GM23338 (cell line): ENCODE measurements around the gene USP5. TPM values are rescaled to one million over a fixed set of nuclear protein-coding genes. Genes with fewer than 3 reads are reported as not detected.

ENCODE experiments used
- ATAC-seq: fragments of 200-7000 bp; cut with Tn5 transposase; 3 replicates; pipeline ENCODE4 v1.9.1; 2020
- DNase-seq: peaks from one replicate; pipeline ENCODE4 v3.0.0-alpha.2; 2015; ENCODE audit warnings: low spot score
- H2AFZ ChIP-seq: fragments of 200-600 bp; sonication (generic); 2 replicates; pipeline ENCODE4 v1.8.0; 2016; ENCODE audit warnings: antibody characterized with exemption, mild to moderate bottlenecking, moderate library complexity
- H3F3A ChIP-seq: fragments of 200-600 bp; sonication (generic); replicated peaks from 2 replicates; pipeline ENCODE4 v1.8.0; 2017; ENCODE audit warnings: antibody characterized with exemption, mixed run types, low read depth
- H3K27ac ChIP-seq: fragments of 200-600 bp; sonication (generic); 2 replicates; pipeline ENCODE4 v1.6.1; 2016; ENCODE audit warnings: low read depth
- H3K27me3 ChIP-seq: fragments of 200-600 bp; sonication (generic); 2 replicates; pipeline ENCODE4 v1.8.0; 2016; ENCODE audit warnings: mild to moderate bottlenecking, mixed run types, moderate library complexity; ENCODE audit not compliant: insufficient read depth
- H3K36me3 ChIP-seq: fragments of 200-600 bp; sonication (generic); 2 replicates; pipeline ENCODE4 v1.8.0; 2016; ENCODE audit warnings: mild to moderate bottlenecking; ENCODE audit not compliant: insufficient read depth
- H3K4me1 ChIP-seq: fragments of 200-600 bp; sonication (generic); 2 replicates; pipeline ENCODE4 v1.8.0; 2016; ENCODE audit warnings: mild to moderate bottlenecking, moderate library complexity; ENCODE audit not compliant: insufficient read depth
- H3K4me2 ChIP-seq: fragments of 200-600 bp; sonication (generic); 2 replicates; pipeline ENCODE4 v1.7.1; 2017; ENCODE audit warnings: mixed run types
- H3K4me3 ChIP-seq: fragments of 200-600 bp; sonication (generic); 2 replicates; pipeline ENCODE4 v1.6.1; 2016; ENCODE audit warnings: mixed run types
- H3K79me2 ChIP-seq: fragments of 200-600 bp; sonication (generic); replicated peaks from 2 replicates; pipeline ENCODE4 v1.8.0; 2017; ENCODE audit warnings: mild to moderate bottlenecking; ENCODE audit not compliant: insufficient read depth
- H3K9me2 ChIP-seq: fragments of 200-600 bp; sonication (generic); 2 replicates; pipeline ENCODE4 v1.8.0; 2017; ENCODE audit not compliant: insufficient read depth
- H4K20me1 ChIP-seq: fragments of 200-600 bp; sonication (generic); replicated peaks from 2 replicates; pipeline ENCODE4 v1.8.0; 2017; ENCODE audit warnings: mild to moderate bottlenecking; ENCODE audit not compliant: insufficient read depth
- H3K27ac Mint-ChIP-seq: 2 replicates; pipeline ENCODE4 v1.8.0; 2020; ENCODE audit warnings: inconsistent platforms, mild to moderate bottlenecking, moderate library complexity, mixed read lengths
- H3K27me3 Mint-ChIP-seq: 3 replicates; pipeline ENCODE4 v1.8.0; 2022; ENCODE audit warnings: low read depth, mild to moderate bottlenecking, moderate library complexity, mixed read lengths, inconsistent platforms; ENCODE audit not compliant: insufficient read depth, poor library complexity
- H3K36me3 Mint-ChIP-seq: 3 replicates; pipeline ENCODE4 v1.8.0; 2021; ENCODE audit warnings: low read depth, mild to moderate bottlenecking, inconsistent platforms, moderate library complexity, mixed read lengths
- H3K4me1 Mint-ChIP-seq: 3 replicates; pipeline ENCODE4 v1.8.0; 2020; ENCODE audit warnings: mild to moderate bottlenecking, inconsistent platforms, mixed read lengths
- H3K4me3 Mint-ChIP-seq: 3 replicates; pipeline ENCODE4 v1.8.0; 2021; ENCODE audit warnings: moderate library complexity, mild to moderate bottlenecking, inconsistent platforms, mixed read lengths
- H3K9me3 Mint-ChIP-seq: 3 replicates; pipeline ENCODE4 v1.8.0; 2020; ENCODE audit warnings: moderate library complexity, mild to moderate bottlenecking, inconsistent platforms, mixed read lengths
- NANOG ChIP-seq: IDR thresholded peaks from 2 replicates; pipeline ENCODE4 v1.6.1; 2016; ENCODE audit warnings: antibody characterized with exemption, borderline replicate concordance
- POLR2AphosphoS5 ChIP-seq: IDR thresholded peaks from 2 replicates; pipeline ENCODE4 v1.6.1; 2016; ENCODE audit warnings: antibody characterized with exemption, low read depth
- REST ChIP-seq: IDR thresholded peaks from one replicate; pipeline ENCODE4 v1.6.1; 2018; ENCODE audit warnings: antibody characterized with exemption; ENCODE audit not compliant: unreplicated experiment
- ZNF114 ChIP-seq: fragments of 250-450 bp; sonication (Bioruptor Pico); IDR thresholded peaks from 2 replicates; pipeline ENCODE4 v1.5.0; 2020; ENCODE audit warnings: mild to moderate bottlenecking, moderate library complexity
- ZNF331 ChIP-seq: fragments of 250-450 bp; sonication (Bioruptor Pico); IDR thresholded peaks from 2 replicates; pipeline ENCODE4 v1.5.0; 2020; ENCODE audit warnings: low read depth, mild to moderate bottlenecking, moderate library complexity
- polyA plus RNA-seq: library from polyadenylated mRNA; unstranded; fragments of >200 nt; fragmentation: Nextera tagmentation; extraction: Ambion mirVana; gene quantifications from 2 replicates; pipeline ENCODE4 v1.2.1, GENCODE V29; 2016
- total RNA-seq: library from RNA; depleted of rRNA; stranded (reverse); fragments of >200 nt; shearing (Covaris generic); gene quantifications from 2 replicates; pipeline ENCODE4 v1.2.3, GENCODE V29; 2014
- TF ChIP-seq, protein P1 (sequence below): fragments of 250-450 bp; sonication (Bioruptor Pico); IDR thresholded peaks from 2 replicates; pipeline ENCODE4 v1.5.0; 2020; ENCODE audit warnings: mild to moderate bottlenecking, moderate library complexity

The USP5 gene
- total and polyA plus RNA-seq, 2 experiments from 2014 or later, result 35.1 to 109 TPM

GRCh38 chr12:6818222-6818621 is 33.7 kb upstream of the USP5 start (continued):
- TF ChIP-seq, protein P1, sequence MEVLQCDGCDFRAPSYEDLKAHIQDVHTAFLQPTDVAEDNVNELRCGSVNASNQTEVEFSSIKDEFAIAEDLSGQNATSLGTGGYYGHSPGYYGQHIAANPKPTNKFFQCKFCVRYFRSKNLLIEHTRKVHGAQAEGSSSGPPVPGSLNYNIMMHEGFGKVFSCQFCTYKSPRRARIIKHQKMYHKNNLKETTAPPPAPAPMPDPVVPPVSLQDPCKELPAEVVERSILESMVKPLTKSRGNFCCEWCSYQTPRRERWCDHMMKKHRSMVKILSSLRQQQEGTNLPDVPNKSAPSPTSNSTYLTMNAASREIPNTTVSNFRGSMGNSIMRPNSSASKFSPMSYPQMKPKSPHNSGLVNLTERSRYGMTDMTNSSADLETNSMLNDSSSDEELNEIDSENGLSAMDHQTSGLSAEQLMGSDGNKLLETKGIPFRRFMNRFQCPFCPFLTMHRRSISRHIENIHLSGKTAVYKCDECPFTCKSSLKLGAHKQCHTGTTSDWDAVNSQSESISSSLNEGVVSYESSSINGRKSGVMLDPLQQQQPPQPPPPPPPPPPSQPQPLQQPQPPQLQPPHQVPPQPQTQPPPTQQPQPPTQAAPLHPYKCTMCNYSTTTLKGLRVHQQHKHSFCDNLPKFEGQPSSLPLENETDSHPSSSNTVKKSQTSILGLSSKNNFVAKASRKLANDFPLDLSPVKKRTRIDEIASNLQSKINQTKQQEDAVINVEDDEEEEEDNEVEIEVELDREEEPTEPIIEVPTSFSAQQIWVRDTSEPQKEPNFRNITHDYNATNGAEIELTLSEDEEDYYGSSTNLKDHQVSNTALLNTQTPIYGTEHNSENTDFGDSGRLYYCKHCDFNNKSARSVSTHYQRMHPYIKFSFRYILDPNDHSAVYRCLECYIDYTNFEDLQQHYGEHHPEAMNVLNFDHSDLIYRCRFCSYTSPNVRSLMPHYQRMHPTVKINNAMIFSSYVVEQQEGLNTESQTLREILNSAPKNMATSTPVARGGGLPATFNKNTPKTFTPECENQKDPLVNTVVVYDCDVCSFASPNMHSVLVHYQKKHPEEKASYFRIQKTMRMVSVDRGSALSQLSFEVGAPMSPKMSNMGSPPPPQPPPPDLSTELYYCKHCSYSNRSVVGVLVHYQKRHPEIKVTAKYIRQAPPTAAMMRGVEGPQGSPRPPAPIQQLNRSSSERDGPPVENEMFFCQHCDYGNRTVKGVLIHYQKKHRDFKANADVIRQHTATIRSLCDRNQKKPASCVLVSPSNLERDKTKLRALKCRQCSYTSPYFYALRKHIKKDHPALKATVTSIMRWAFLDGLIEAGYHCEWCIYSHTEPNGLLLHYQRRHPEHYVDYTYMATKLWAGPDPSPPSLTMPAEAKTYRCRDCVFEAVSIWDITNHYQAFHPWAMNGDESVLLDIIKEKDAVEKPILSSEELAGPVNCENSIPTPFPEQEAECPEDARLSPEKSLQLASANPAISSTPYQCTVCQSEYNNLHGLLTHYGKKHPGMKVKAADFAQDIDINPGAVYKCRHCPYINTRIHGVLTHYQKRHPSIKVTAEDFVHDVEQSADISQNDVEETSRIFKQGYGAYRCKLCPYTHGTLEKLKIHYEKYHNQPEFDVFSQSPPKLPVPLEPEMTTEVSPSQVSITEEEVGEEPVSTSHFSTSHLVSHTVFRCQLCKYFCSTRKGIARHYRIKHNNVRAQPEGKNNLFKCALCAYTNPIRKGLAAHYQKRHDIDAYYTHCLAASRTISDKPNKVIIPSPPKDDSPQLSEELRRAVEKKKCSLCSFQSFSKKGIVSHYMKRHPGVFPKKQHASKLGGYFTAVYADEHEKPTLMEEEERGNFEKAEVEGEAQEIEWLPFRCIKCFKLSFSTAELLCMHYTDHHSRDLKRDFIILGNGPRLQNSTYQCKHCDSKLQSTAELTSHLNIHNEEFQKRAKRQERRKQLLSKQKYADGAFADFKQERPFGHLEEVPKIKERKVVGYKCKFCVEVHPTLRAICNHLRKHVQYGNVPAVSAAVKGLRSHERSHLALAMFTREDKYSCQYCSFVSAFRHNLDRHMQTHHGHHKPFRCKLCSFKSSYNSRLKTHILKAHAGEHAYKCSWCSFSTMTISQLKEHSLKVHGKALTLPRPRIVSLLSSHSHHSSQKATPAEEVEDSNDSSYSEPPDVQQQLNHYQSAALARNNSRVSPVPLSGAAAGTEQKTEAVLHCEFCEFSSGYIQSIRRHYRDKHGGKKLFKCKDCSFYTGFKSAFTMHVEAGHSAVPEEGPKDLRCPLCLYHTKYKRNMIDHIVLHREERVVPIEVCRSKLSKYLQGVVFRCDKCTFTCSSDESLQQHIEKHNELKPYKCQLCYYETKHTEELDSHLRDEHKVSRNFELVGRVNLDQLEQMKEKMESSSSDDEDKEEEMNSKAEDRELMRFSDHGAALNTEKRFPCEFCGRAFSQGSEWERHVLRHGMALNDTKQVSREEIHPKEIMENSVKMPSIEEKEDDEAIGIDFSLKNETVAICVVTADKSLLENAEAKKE (CRISPR knock-in tag), result no peak
- no peak for TF ChIP-seq REST
- TF ChIP-seq ZNF331, result no peak

DNA sequence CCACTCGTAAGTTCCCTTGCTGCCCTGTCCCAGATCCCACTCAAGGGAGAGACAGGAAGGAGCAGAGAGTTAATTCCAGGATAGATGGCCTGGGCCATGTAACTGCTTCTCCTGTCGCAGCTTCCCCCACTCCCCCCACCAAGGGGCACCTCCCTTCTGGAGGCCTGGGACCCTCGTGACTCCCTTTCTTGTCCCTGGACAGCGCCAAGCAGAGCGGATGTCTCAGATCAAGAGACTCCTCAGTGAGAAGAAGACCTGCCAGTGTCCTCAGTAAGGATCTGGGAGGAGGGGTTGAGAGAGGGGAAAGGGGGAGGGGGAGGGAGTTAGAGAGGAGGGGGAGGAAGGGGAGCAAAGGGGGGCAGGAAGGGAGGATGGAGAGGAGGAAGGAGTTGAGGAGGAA is 33.3 kb upstream of the USP5 start:
- peak; percentile 43 for DNase-seq
- TF ChIP-seq ZNF114 (CRISPR knock-in tag) (no peak), POLR2AphosphoS5 (no peak), ZNF331 (no peak), NANOG (no peak)
- TF ChIP-seq, protein P1 (CRISPR knock-in tag), result no peak

More for the DNA sequence above, 33.3 kb upstream of the USP5 start:
- Histone ChIP-seq H3K27ac (0 out of 2 replicates have a peak overlapping the region, but pooled peaks have one; percentile 46), H2AFZ (no peak overlapping the region), H3K4me3 (peak overlapping the region; percentile 40), H3K4me2 (peak overlapping the region; percentile 66), H3K9me2 (no peaks in the 10 kb centered on the region), H3F3A (peaks cover 12% of the 10 kb centered on the region; the same call in 1 of the 2 replicates), H4K20me1 (no peaks in the 10 kb centered on the region), H3K27me3 (peaks cover 36% of the 10 kb centered on the region), H3K79me2 (no peaks in the 10 kb centered on the region), H3K4me1 (peaks cover 44% of the 10 kb centered on the region), H3K36me3 (no peaks in the 10 kb centered on the region)
- Mint-ChIP-seq H3K27me3 (peaks cover 40% of the 10 kb centered on the region), H3K9me3 (no peaks in the 10 kb centered on the region), H3K27ac (peak overlapping the region; percentile 50), H3K4me1 (peaks cover 51% of the 10 kb centered on the region), H3K4me3 (peak overlapping the region; percentile 61), H3K36me3 (no peaks in the 10 kb centered on the region)
- ATAC-seq, result no peak
